Gastroesophageal sphincter (tissue), 4 donors: ENCODE results near the gene DOCK4. TPM values are rescaled to one million over a fixed set of nuclear protein-coding genes. Genes with fewer than 3 reads are reported as not detected.

Experiments used
- ATAC-seq: fragments of 150-250 bp; one replicate; pipeline ENCODE4 v1.9.1; 2016; ENCODE audit warnings: mild to moderate bottlenecking, moderate library complexity
- H3K27ac ChIP-seq, 4 donors: fragments of 200-600 bp; sonication (generic) in 3 of 4; 1 replicate in 3 of 4; 2 replicates in 1 of 4; pipeline ENCODE4 v1.5.1; 2016 to 2019
- H3K27me3 ChIP-seq: fragments of 200-600 bp; sonication (generic); one replicate; pipeline ENCODE4 v1.5.1; 2019
- H3K36me3 ChIP-seq, 2 donors: fragments of 200-600 bp; sonication (generic); one replicate each; pipeline ENCODE4 v1.5.1; 2019; ENCODE audit warnings: control low read depth in 1 of 2
- H3K4me1 ChIP-seq, 3 donors: fragments of 200-600 bp; sonication (generic); 1 replicate in 2 of 3; 2 replicates in 1 of 3; pipeline ENCODE4 v1.5.1; 2016 to 2019; ENCODE audit warnings: control low read depth in 2 of 3
- H3K4me3 ChIP-seq, 2 donors: fragments of 200-600 bp; sonication (generic); one replicate each; pipeline ENCODE4 v1.5.1; 2019; ENCODE audit warnings: mild to moderate bottlenecking in 1 of 2, moderate library complexity in 1 of 2
- H3K9me3 ChIP-seq, 3 donors: fragments of 200-600 bp; sonication (generic); one replicate each; pipeline ENCODE4 v1.5.1; 2017 to 2019; ENCODE audit warnings: control low read depth in 2 of 3
- EP300 ChIP-seq: sonication (generic); formaldehyde crosslinking; IDR thresholded peaks from one replicate; pipeline ENCODE4 v1.6.1; 2017; ENCODE audit warnings: antibody characterized with exemption, mild to moderate bottlenecking
- POLR2A ChIP-seq, 2 donors: fragments of 450-650 bp; IDR thresholded peaks; one replicate each; pipeline ENCODE4 v1.6.1; 2017; ENCODE audit warnings: antibody characterized with exemption in 2 of 2, mild to moderate bottlenecking in 2 of 2, moderate library complexity in 1 of 2
- POLR2AphosphoS5 ChIP-seq: sonication (generic); formaldehyde crosslinking; IDR thresholded peaks from one replicate; pipeline ENCODE4 v1.6.1; 2017; ENCODE audit warnings: antibody characterized with exemption
- WGBS, 2 donors: methylation state at CpG; one replicate each; pipeline ENCODE4 v1.1.5; 2018; ENCODE audit warnings: low coverage in 1 of 2; 5-methylcytosine and 5-hydroxymethylcytosine counted together
- small RNA-seq, 4 donors: library from RNA; depleted of rRNA; stranded (forward); fragments of <200 nt; gene quantifications; one replicate each; pipeline ENCODE3, GENCODE V24; 2016
- total RNA-seq, 4 donors: library from RNA; depleted of rRNA; stranded (reverse); fragments of >200 nt; gene quantifications; one replicate each; pipeline ENCODE4 v1.1.0, GENCODE V29; 2016
- TF ChIP-seq, protein P1 (sequence below), 4 experiments: fragments of 200-600 bp in 2 of 4; fragments of 450-650 bp in 2 of 4; sonication (generic) in 1 of 4; IDR thresholded peaks; one replicate each; pipeline ENCODE4 v1.5.1; 2017 to 2019; ENCODE audit warnings: antibody characterized with exemption in 4 of 4, mild to moderate bottlenecking in 2 of 4, moderate library complexity in 2 of 4

The DOCK4 gene
- total RNA-seq, 4 donors from 2014 or later: 14.0 to 34.1 (median 24.2) TPM

DNA sequence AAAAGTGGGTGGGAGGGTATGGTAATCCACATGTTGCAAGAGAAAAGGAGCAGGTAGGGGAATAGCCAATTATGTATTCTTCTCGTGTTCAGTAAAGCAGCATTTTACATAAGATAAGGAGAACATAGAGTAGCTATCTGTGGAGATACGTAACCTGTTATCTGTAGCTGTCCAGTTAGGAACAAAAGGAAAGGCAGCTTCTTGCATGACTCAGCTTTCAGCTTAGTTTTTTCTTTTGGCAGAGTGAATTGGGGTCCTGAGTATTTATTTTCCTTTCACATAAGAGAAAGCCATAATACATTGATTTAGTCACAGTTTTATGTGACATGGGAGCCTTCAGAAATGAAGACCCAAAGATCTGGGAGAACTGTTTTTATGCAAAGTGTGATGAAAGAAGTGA lies 527.2 kb downstream of the DOCK4 start:
- Histone ChIP-seq H3K4me1 (no peaks in the 10 kb centered on the region), H3K36me3 (no peaks in the 10 kb centered on the region), H3K9me3 (no peaks in the 10 kb centered on the region), H3K4me3 (no peak overlapping the region), H3K27ac (no peak overlapping the region), H3K27me3 (no peaks in the 10 kb centered on the region)
- ATAC-seq: no peak
- TF ChIP-seq POLR2A (IDR thresholded peaks at IDR 0.05) (no peak), EP300 (no peak), POLR2AphosphoS5 (no peak)
- TF ChIP-seq, protein P1, sequence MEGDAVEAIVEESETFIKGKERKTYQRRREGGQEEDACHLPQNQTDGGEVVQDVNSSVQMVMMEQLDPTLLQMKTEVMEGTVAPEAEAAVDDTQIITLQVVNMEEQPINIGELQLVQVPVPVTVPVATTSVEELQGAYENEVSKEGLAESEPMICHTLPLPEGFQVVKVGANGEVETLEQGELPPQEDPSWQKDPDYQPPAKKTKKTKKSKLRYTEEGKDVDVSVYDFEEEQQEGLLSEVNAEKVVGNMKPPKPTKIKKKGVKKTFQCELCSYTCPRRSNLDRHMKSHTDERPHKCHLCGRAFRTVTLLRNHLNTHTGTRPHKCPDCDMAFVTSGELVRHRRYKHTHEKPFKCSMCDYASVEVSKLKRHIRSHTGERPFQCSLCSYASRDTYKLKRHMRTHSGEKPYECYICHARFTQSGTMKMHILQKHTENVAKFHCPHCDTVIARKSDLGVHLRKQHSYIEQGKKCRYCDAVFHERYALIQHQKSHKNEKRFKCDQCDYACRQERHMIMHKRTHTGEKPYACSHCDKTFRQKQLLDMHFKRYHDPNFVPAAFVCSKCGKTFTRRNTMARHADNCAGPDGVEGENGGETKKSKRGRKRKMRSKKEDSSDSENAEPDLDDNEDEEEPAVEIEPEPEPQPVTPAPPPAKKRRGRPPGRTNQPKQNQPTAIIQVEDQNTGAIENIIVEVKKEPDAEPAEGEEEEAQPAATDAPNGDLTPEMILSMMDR (IDR thresholded peaks at IDR 0.05): no peak
- WGBS, 2 donors: 61 to 100% methylated on average over 1 to 2 of the region's 2 CpGs

DNA sequence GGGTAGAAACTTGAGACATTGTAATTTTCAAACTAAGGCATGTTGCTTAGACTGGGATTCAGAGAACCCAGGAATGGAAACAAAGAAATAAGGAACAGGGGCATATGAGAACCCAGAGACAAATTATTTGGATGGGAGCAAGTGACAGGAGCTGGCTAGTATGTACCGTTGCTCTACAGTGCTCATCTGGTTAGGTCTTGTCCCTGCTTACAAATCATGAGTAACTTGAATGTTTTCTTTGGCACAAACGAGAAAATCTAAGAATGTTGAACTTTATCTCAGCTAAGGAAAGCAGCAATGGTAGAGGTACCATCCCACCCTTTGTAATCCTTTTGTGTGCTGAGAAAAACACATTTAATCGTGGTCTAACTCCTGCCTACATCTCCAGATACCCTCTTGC lies 527.9 kb downstream of the DOCK4 start:
- H3K27ac ChIP-seq: no peak overlapping the region
- no peak for TF ChIP-seq POLR2A (IDR thresholded peaks at IDR 0.05)
- TF ChIP-seq, protein P1 (IDR thresholded peaks at IDR 0.05): no peak
- TF ChIP-seq EP300: no peak
- no peak for TF ChIP-seq POLR2AphosphoS5
- no peak overlapping the region for H3K4me3 ChIP-seq
- no peak for ATAC-seq
- no peaks in the 10 kb centered on the region for H3K4me1 ChIP-seq
- WGBS, 2 donors: 51 to 83% methylated on average over 3 of the region's 3 CpGs
- H3K9me3 ChIP-seq: no peaks in the 10 kb centered on the region
- H3K36me3 ChIP-seq: no peaks in the 10 kb centered on the region
- no peaks in the 10 kb centered on the region for H3K27me3 ChIP-seq

DNA sequence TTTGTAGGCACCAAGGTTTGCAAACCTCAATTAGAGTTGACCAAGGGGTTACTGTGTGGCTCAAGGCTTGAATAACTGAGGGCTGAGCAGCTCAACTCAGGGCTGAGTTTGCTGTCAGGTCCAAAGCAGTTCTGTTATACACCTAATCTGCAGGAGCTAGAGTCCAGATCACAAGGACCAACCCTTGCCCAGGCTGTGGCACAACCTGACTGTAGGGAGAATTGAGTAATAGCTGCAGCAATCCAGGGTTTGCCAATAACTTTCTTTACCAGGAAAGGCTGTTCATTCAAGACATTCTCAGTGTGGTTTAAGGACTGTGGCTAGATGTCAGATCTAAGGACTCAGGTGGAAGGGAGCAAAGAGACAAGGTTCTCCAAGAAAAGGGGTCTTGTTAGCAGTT lies 528.4 kb downstream of the DOCK4 start:
- ATAC-seq: no peak
- H3K27ac ChIP-seq: no peak overlapping the region

DNA sequence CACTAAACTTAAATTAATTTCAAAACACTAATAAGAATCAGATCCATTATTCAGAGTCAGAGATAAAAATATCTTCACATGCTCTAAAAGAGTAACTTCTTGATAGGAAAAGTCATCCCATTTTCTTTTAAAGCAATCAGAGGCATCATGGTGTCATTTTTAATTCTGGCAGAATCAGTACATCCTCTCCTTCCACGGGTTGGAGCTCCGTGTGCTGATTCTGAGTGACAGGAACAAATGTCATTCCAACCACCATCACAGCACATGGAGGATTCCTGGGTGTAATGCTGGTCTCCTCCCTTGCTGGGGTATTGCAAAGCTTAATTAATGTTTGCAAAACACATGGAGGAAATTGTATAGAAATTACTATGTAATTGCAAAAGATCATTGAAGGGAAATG lies 529.4 kb downstream of the DOCK4 start:
- Histone ChIP-seq H3K4me3 (no peak overlapping the region), H3K9me3 (no peaks in the 10 kb centered on the region), H3K27ac (no peak overlapping the region), H3K36me3 (no peaks in the 10 kb centered on the region), H3K4me1 (no peaks in the 10 kb centered on the region), H3K27me3 (no peaks in the 10 kb centered on the region)
- 10 to 14% methylated on average over 2 of the region's 2 CpGs for WGBS, 2 donors
- TF ChIP-seq POLR2A (IDR thresholded peaks at IDR 0.05) (no peak), POLR2AphosphoS5 (no peak)
- TF ChIP-seq, protein P1 (IDR thresholded peaks at IDR 0.05): no peak
- no peak for ATAC-seq

More for the DNA sequence above, 528.4 kb downstream of the DOCK4 start:
- H3K27me3 ChIP-seq: no peaks in the 10 kb centered on the region
- TF ChIP-seq POLR2AphosphoS5 (no peak), EP300 (no peak), POLR2A (IDR thresholded peaks at IDR 0.05) (no peak)
- TF ChIP-seq, protein P1 (IDR thresholded peaks at IDR 0.05): no peak
- no peaks in the 10 kb centered on the region for H3K36me3 ChIP-seq
- no peak overlapping the region for H3K4me3 ChIP-seq
- H3K4me1 ChIP-seq: no peaks in the 10 kb centered on the region
- H3K9me3 ChIP-seq: no peaks in the 10 kb centered on the region

Small RNA genes within 50 kb of the gene (small RNA-seq; reads per million reads assigned to genes)
- 0 reads per million in 4 donors for gene RNA5SP237

Other genes starting within 250 kb of the DOCK4 start
- 10 to 100 TPM; 17.1 to 38.4 (median 29.5) TPM for gene ZNF277, start 296 bp upstream of the DOCK4 start, total RNA-seq
- 10 to 100 TPM; 36.8 to 78.3 (median 56.5) TPM for gene IFRD1, start 244.1 kb upstream of the DOCK4 start, total RNA-seq